Neuronal stem cell (in vitro differentiated cells): ENCODE measurements around the gene NPTN.

Experiments used
- DNase-seq: peaks from one replicate; pipeline ENCODE4 v3.0.0-alpha.2; 2013; ENCODE audit warnings: low spot score
- H2AFZ ChIP-seq: one replicate; pipeline ENCODE4 v1.6.1; 2013; ENCODE audit warnings: mild to moderate bottlenecking, low read length, inconsistent platforms
- H2AK5ac ChIP-seq: 2 replicates; pipeline ENCODE4 v1.6.1; 2013; ENCODE audit warnings: low read depth, mild to moderate bottlenecking, inconsistent platforms, low read length, moderate library complexity, mixed read lengths
- H2BK120ac ChIP-seq: 2 replicates; pipeline ENCODE4 v1.6.1; 2013; ENCODE audit warnings: low read depth, mild to moderate bottlenecking, inconsistent platforms, low read length, moderate library complexity, mixed read lengths
- H2BK12ac ChIP-seq: one replicate; pipeline ENCODE4 v1.6.1; 2013; ENCODE audit warnings: low read length, inconsistent platforms
- H2BK15ac ChIP-seq: 2 replicates; pipeline ENCODE4 v1.6.1; 2013; ENCODE audit warnings: mild to moderate bottlenecking, low read length, inconsistent platforms, mixed read lengths
- H2BK5ac ChIP-seq: one replicate; pipeline ENCODE4 v1.6.1; 2013; ENCODE audit warnings: inconsistent platforms, mild to moderate bottlenecking, low read length, moderate library complexity
- H3K14ac ChIP-seq: one replicate; pipeline ENCODE4 v1.6.1; 2013; ENCODE audit warnings: low read length, inconsistent platforms
- H3K18ac ChIP-seq: 2 replicates; pipeline ENCODE4 v1.6.1; 2013; ENCODE audit warnings: low read length, inconsistent platforms
- H3K23ac ChIP-seq: 2 replicates; pipeline ENCODE4 v1.6.1; 2013; ENCODE audit warnings: low read depth, mild to moderate bottlenecking, mixed read lengths, low read length, inconsistent platforms; ENCODE audit not compliant: poor library complexity
- H3K27ac ChIP-seq: replicated peaks from 3 replicates; pipeline ENCODE4 v1.5.1; 2013; ENCODE audit warnings: low read length, inconsistent platforms
- H3K27me3 ChIP-seq, 3 experiments: 2 replicates each; pipeline ENCODE4 v1.6.1; 2013; ENCODE audit warnings: low read length in 3 of 3, mild to moderate bottlenecking in 2 of 3, inconsistent platforms in 1 of 3, low read depth in 1 of 3, mixed read lengths in 1 of 3, moderate library complexity in 1 of 3; ENCODE audit not compliant: control insufficient read depth in 3 of 3, insufficient read depth in 3 of 3
- H3K36me3 ChIP-seq, 2 donors: replicated peaks in 1 of 2; 2 replicates each; pipeline ENCODE4 v1.6.1; 2013; ENCODE audit warnings: low read length in 2 of 2; ENCODE audit not compliant: control insufficient read depth in 2 of 2, insufficient read depth in 2 of 2
- H3K4ac ChIP-seq: 2 replicates; pipeline ENCODE4 v1.6.1; 2013; ENCODE audit warnings: inconsistent platforms, mild to moderate bottlenecking, low read length, moderate library complexity
- H3K4me1 ChIP-seq, 2 donors: 1 replicate in 1 of 2; 2 replicates in 1 of 2; pipeline ENCODE4 v1.6.1; 2013; ENCODE audit warnings: low read length in 2 of 2, low read depth in 1 of 2; ENCODE audit not compliant: control insufficient read depth in 2 of 2, insufficient read depth in 1 of 2
- H3K4me2 ChIP-seq: one replicate; pipeline ENCODE4 v1.6.1; 2013; ENCODE audit warnings: mild to moderate bottlenecking, low read length, inconsistent platforms; ENCODE audit not compliant: insufficient read depth, poor library complexity, severe bottlenecking
- H3K4me3 ChIP-seq, 2 donors: 2 replicates each; pipeline ENCODE4 v1.5.1; 2013; ENCODE audit warnings: low read length in 2 of 2, mild to moderate bottlenecking in 2 of 2, inconsistent platforms in 1 of 2, moderate library complexity in 1 of 2
- H3K79me1 ChIP-seq: one replicate; pipeline ENCODE4 v1.6.1; 2013; ENCODE audit warnings: low read depth, mild to moderate bottlenecking, inconsistent platforms, low read length, moderate library complexity
- H3K9ac ChIP-seq: one replicate; pipeline ENCODE4 v1.6.1; 2013; ENCODE audit warnings: mild to moderate bottlenecking, low read depth, low read length, inconsistent platforms; ENCODE audit not compliant: poor library complexity
- H3K9me3 ChIP-seq, 2 donors: replicated peaks in 1 of 2; 2 replicates each; pipeline versions ENCODE3 to v1.6.1; 2013; ENCODE audit warnings: low read length in 2 of 2, mild to moderate bottlenecking in 2 of 2, inconsistent platforms in 1 of 2, low read depth in 1 of 2, mixed read lengths in 1 of 2, moderate library complexity in 1 of 2; ENCODE audit not compliant: control insufficient read depth in 2 of 2, insufficient read depth in 1 of 2
- H4K8ac ChIP-seq: one replicate; pipeline ENCODE4 v1.6.1; 2013; ENCODE audit warnings: low read depth, mild to moderate bottlenecking, inconsistent platforms, low read length, moderate library complexity
- H4K91ac ChIP-seq: one replicate; pipeline ENCODE4 v1.6.1; 2013; ENCODE audit warnings: low read length, low read depth, mild to moderate bottlenecking, inconsistent platforms; ENCODE audit not compliant: poor library complexity
- WGBS, 2 donors: extraction: QIAGEN DNeasy Blood & Tissue Kit; methylation state at CpG; one replicate each; pipeline ENCODE4 v1.1.7; 2013; ENCODE audit warnings: missing lambda C conversion rate in 2 of 2, mixed read lengths in 1 of 2; ENCODE audit not compliant: insufficient read length in 2 of 2, insufficient replicate concordance in 1 of 2; ENCODE audit errors: extremely low coverage in 2 of 2; 5-methylcytosine and 5-hydroxymethylcytosine counted together

Gene NPTN

GRCh38 chr15:73596174-73596573 lies 37.0 kb downstream of the NPTN start:
- DNase-seq, result no peak
- Histone ChIP-seq H2BK120ac (no peak overlapping the region), H3K79me1 (no peaks in the 10 kb centered on the region), H2BK5ac (no peak overlapping the region), H3K4me3 (no peak overlapping the region), H2BK12ac (no peak overlapping the region), H3K36me3 (peaks cover 5 to 22% of the 10 kb centered on the region in 2 donors), H3K23ac (no peak overlapping the region), H3K14ac (no peak overlapping the region), H3K27me3 (no peaks in the 10 kb centered on the region), H2AFZ (no peak overlapping the region), H3K4me1 (peaks cover 8 to 33% of the 10 kb centered on the region in 2 donors), H3K9me3 (no peaks in the 10 kb centered on the region), H3K18ac (no peak overlapping the region), H4K8ac (no peak overlapping the region), H3K9ac (no peak overlapping the region), H2AK5ac (no peak overlapping the region), H3K4me2 (no peak overlapping the region), H3K4ac (no peak overlapping the region), H3K27ac (peak overlapping the region; percentile 21), H2BK15ac (no peak overlapping the region), H4K91ac (no peak overlapping the region)
- no CpG with 5 or more reads among the region's 1 CpG for WGBS, 2 donors

- Histone ChIP-seq H2BK5ac (no peak overlapping the region), H2BK15ac (no peak overlapping the region), H3K9me3 (no peaks in the 10 kb centered on the region), H2BK12ac (no peak overlapping the region), H4K8ac (no peak overlapping the region), H3K4me2 (no peak overlapping the region), H3K79me1 (no peaks in the 10 kb centered on the region), H3K36me3 (peaks cover 5 to 42% of the 10 kb centered on the region in 2 donors), H3K23ac (no peak overlapping the region), H3K4me3 (no peak overlapping the region), H2AFZ (no peak overlapping the region), H3K4ac (no peak overlapping the region), H3K27ac (no peak overlapping the region), H3K4me1 (peaks cover 2 to 27% of the 10 kb centered on the region in 2 donors), H3K14ac (no peak overlapping the region), H4K91ac (no peak overlapping the region), H3K18ac (no peak overlapping the region), H3K27me3 (no peaks in the 10 kb centered on the region), H2AK5ac (no peak overlapping the region), H2BK120ac (no peak overlapping the region), H3K9ac (no peak overlapping the region)
- DNase-seq, result no peak
- WGBS, 2 donors, result no CpG with 5 or more reads among the region's 2 CpGs
Measured at GRCh38 chr15:73594109-73594508, 39.1 kb downstream of the NPTN start.

GRCh38 chr15:73593304-73594074 lies 39.7 kb downstream of the NPTN start:
- Histone ChIP-seq H2BK120ac (no peak overlapping the region), H3K4me2 (no peak overlapping the region), H3K4me3 (no peak overlapping the region), H2BK15ac (no peak overlapping the region), H2AFZ (no peak overlapping the region), H3K9ac (no peak overlapping the region), H4K8ac (no peak overlapping the region), H3K4me1 (peaks cover 2 to 22% of the 10 kb centered on the region in 2 donors), H3K23ac (no peak overlapping the region), H2AK5ac (no peak overlapping the region), H3K9me3 (no peaks in the 10 kb centered on the region), H2BK5ac (no peak overlapping the region), H2BK12ac (no peak overlapping the region), H3K27me3 (no peaks in the 10 kb centered on the region), H3K27ac (no peak overlapping the region), H4K91ac (no peak overlapping the region), H3K79me1 (no peaks in the 10 kb centered on the region), H3K4ac (no peak overlapping the region), H3K14ac (no peak overlapping the region), H3K18ac (no peak overlapping the region), H3K36me3 (peaks cover 8 to 49% of the 10 kb centered on the region in 2 donors)
- WGBS, 2 donors, result no CpG with 5 or more reads among the region's 9 CpGs
- no peak for DNase-seq

- Histone ChIP-seq H2AK5ac (no peak overlapping the region), H3K27ac (no peak overlapping the region), H4K91ac (no peak overlapping the region), H3K4me3 (no peak overlapping the region), H3K36me3 (peaks cover 16 to 66% of the 10 kb centered on the region in 2 donors), H3K4me1 (no peaks in the 10 kb centered on the region), H3K4ac (no peak overlapping the region), H3K14ac (no peak overlapping the region), H3K27me3 (no peaks in the 10 kb centered on the region), H3K79me1 (no peaks in the 10 kb centered on the region), H2BK120ac (no peak overlapping the region), H3K9me3 (no peaks in the 10 kb centered on the region), H3K9ac (no peak overlapping the region), H2BK5ac (no peak overlapping the region), H2AFZ (no peak overlapping the region), H3K18ac (no peak overlapping the region), H2BK15ac (no peak overlapping the region), H3K4me2 (no peak overlapping the region), H2BK12ac (no peak overlapping the region), H3K23ac (no peak overlapping the region), H4K8ac (no peak overlapping the region)
- no peak for DNase-seq
- no CpG with 5 or more reads among the region's 5 CpGs for WGBS, 2 donors
Measured at GRCh38 chr15:73590263-73590662, 42.9 kb downstream of the NPTN start.
